ENCODE data around the gene ILRUN. TPM values are rescaled to one million over a fixed set of nuclear protein-coding genes. Genes with fewer than 3 reads are reported as not detected.

Gene ILRUN
- total RNA-seq, 2 donors from 2014 or later = 48.5 to 57.6 TPM

- no peak overlapping the region for H3K27ac ChIP-seq
- no peaks in the 10 kb centered on the region for H3K36me3 ChIP-seq
- intact Hi-C loops (cut with DNase I) = no loop called here
- no peaks in the 10 kb centered on the region for H3K4me1 ChIP-seq
- H3K9me3 ChIP-seq = no peaks in the 10 kb centered on the region
- DNase-seq = no peak
- TF ChIP-seq CTCF (IDR thresholded peaks at IDR 0.05) = no peak
- H3K9ac ChIP-seq (ENCODE audit: low read depth in 2 of 2, low read length in 2 of 2) = no peak overlapping the region
- no peaks in the 10 kb centered on the region for H3K27me3 ChIP-seq
- no peak overlapping the region for H3K4me3 ChIP-seq
Observed at GRCh38 chr6:34648806-34649205, 47.8 kb downstream of the ILRUN start.

Other genes with a start within 250 kb of the ILRUN start
- under 1 TPM; 0.05 to 0.37 TPM for gene PACSIN1, start 230.7 kb downstream of the ILRUN start, total RNA-seq
- gene SPDEF, start 140.4 kb downstream of the ILRUN start, total RNA-seq = 100 to 1,000 TPM in 1 of 2 donors, 10 to 100 TPM in 1; 71.0 to 102 TPM
- gene SNRPC, start 60.7 kb upstream of the ILRUN start, total RNA-seq = 100 to 1,000 TPM in 1 of 2 donors, 10 to 100 TPM in 1; 65.1 to 127 TPM
- 10 to 100 TPM in 1 of 2 donors, 1 to 10 TPM in 1; 7.6 to 11.1 TPM for gene BLTP3A, start 95.3 kb upstream of the ILRUN start, total RNA-seq
- gene TAF11, start 191.3 kb upstream of the ILRUN start, total RNA-seq = 10 to 100 TPM; 24.6 to 27.4 TPM
- 10 to 100 TPM; 25.3 to 26.0 TPM for gene ANKS1A, start 192.5 kb upstream of the ILRUN start, total RNA-seq